Astrocyte (in vitro differentiated cells and primary cell): Measurements from ENCODE around the gene UNG.

Experiments
- CTCF ChIP-seq: IDR thresholded peaks from 2 replicates; pipeline ENCODE4 v1.5.1; 2011; ENCODE audit warnings: low read depth, mild to moderate bottlenecking, inconsistent platforms, low read length, moderate library complexity; ENCODE audit not compliant: insufficient read depth
- EZH2 ChIP-seq: IDR thresholded peaks from 2 replicates; pipeline ENCODE4 v1.6.1; 2012; ENCODE audit warnings: mild to moderate bottlenecking, low read length, inconsistent platforms; ENCODE audit not compliant: insufficient read depth

- TF ChIP-seq CTCF (no peak), EZH2 (no peak)
Measured at GRCh38 chr12:109112720-109113465, 15.5 kb downstream of the UNG start.
